Glomerular visceral epithelial cell (primary cell): Measurements from ENCODE around the gene PPP1R1C.

Source experiments
- DNase-seq: peaks from one replicate; pipeline ENCODE4 v3.0.0-alpha.2; 2016; ENCODE audit errors: extremely low spot score

The PPP1R1C gene

DNA sequence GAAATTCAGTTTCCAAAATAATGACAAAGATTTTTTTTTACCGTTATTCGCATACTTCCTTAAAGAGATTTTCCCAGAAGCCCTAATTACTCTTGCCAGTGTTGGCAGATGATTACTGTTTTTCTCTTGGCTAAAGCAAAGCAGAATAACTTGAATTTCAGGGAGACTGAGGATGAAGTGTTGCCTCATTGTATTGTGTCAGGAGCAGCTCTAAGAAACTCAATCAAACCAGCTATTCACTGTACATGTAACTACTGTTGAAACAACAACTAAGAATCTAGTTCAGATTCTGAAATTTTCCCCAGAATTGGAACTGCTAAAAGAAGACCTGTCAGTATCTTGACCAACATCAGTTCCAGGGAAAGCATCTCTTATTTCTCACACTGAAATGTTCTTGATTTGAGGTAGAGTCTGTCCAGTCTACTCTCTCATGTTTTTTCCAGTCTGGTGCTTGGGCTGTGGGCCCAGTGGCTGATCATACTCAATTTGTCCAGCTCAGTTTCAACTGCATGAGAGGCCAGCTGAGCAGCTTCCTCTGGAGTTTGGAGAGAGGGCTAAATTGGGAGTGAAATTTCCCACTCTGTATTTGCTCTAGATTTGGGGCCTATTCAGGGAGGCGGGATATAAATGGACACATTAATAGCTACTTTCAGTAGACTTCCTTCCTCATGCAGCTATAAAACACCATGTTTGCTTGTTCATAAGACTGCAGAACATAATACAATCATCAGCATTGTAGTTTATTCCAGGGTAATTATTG lies 78.5 kb downstream of the PPP1R1C start:
- DNase-seq = no peak

DNA sequence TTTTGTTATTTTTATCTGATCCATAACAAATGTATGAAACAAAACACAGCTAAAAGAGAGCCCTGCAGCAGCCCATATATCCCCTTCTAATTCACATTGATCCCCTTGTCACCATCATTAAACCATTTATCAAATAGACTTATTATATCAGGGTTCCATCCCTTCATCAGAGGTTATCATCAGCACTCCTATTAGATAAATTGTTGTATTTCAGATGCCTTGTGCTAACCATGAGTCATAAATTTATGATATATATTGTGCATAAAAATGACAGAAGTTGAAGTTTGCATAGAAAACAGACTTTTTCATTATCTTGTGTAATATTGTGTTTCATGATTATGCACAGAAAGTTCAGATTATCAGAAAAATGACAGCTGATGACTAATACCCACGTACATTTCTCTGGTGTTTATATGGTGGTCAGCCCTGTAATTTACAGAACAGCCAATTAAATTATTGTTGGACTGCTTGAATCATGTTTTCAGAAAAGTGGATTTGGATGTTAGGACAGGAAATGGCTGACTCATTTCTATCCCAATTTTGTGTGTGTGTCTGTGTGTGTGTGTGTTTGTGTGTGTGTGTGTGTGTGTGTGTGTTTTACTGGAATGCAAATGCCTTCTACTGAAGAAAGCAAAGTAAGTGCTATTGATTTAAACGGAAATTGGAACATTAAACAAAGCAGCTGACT lies 80.9 kb downstream of the PPP1R1C start:
- peak; percentile 31 for DNase-seq

DNA sequence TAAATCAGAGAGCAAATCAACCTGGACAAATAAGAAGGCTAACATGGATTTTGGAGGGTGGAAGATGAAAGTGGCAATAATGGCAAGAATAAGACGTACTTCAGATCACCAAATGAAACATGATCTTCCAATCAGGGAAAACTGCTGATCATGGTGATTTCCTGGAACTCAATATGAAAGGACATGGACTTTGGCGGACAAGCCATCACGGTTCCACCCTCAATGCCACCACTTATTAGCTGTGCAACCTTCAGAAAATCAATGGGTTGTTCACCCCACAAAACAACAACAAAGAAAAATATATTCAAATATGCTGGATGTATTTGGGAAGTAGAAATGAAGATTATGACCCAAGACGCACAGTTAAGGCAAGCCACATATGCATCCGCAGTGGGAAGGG lies 81.7 kb downstream of the PPP1R1C start:
- DNase-seq = no peak

DNA sequence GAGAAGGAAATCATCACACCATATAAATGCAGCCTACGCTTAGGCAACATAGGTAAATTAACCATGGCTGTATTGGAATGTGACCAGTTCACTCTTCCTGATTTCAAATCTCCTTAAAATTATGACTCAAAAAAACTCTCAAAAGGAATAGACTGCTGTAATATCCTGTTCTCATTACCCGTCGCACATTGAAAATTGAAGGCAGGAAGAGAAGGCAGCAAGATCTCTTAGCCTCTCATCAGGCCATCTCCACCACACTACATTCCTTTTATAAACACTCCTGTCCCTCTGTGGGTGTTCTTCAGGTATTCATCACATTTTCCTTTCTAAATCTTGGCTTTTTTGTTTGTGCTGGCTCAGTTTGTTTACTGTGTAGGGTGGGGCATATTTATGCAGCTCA lies 83.2 kb downstream of the PPP1R1C start:
- no peak for DNase-seq

DNA sequence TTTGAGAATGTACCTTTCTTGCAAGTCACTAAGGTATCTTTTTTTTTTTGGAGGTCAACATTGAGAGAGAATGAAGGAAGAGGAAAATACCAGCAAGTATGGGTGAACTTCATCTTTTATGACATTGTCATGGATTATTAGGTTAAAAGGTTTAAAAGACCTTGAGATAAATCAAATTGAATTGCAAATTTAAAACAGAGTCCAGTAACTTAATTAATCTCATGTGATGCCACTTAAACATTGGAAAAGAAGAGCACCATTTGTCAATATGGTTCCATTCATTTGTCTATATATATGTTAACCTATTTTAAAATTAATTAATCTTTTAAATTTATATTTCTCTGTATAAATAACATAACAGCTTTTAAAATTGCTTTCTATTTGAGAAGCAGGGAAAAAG lies 83.8 kb downstream of the PPP1R1C start:
- no peak for DNase-seq

DNA sequence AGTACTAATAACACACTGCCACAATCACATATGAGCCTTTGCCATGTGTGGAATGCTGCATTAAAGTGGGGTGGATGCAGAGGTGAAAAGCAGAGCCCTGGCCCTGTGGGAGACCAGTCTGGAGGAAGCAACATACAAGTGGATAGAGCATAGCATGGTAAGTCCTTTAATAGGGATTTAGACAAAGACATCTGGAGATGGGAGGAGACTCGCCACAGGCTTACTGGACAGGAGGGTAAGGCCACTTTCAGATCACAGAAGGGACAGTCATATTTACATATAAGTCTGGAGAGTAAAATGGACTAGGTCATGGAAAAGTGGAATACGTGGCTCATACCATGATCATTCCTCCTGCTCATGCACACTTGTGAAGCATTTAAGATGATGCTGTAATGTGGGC lies 84.3 kb downstream of the PPP1R1C start:
- no peak for DNase-seq

DNA sequence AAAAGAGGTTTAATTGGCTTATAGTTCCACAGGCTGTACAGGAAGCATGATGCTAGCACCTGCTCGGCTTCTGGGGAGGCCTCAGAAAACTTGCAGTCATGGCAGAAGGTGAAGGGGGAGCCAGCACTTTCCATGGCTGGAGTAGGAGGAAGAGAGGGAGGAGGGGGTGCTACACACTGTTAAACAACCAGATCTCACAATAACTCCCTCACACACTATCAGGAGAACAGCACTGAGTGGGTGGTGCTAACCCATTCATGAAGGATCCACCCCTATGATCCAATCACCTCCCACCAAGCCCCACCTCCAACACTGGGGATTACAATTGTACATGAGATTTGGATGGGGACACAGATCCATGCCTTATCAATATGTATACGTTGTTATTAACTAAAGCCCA lies 85.1 kb downstream of the PPP1R1C start:
- no peak for DNase-seq

DNA sequence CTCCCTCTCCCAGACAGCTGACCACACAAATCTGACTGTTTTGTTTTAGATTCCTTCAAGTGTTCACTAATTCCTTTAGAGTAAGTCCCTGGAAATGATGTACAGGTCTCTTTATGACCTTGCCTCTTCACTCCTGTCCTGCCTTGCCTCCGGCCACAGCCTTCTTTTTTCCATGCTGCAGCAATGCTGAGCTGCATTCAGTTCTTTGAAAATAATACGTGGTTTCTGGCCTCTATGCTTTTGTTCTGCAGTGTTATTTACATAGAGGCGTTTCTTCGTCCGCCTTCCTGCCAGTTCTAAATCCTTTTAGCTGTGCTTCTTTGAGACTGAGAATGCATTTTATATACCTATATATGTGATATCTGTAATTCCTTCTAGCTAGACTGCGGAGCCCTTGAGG lies 87.2 kb downstream of the PPP1R1C start:
- DNase-seq = no peak

DNA sequence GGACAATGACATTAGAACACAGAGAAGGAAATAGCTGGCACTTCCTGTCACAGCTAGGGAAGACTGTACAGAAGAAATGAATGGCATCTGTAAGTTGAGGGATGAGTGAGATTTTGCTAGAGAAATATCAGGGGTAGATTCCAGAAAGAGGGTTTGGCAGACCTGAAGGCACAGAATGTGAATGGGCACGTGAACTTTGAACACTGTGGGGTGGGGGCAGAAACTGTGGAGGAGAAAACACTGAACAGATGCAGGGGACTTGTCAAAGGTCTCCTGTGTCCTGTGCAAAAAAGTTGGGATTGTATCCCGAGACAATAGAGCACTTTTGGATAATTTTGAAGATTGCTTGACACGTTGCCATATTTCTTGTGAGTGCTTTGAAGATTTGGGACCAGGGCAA lies 88.0 kb downstream of the PPP1R1C start:
- no peak for DNase-seq

DNA sequence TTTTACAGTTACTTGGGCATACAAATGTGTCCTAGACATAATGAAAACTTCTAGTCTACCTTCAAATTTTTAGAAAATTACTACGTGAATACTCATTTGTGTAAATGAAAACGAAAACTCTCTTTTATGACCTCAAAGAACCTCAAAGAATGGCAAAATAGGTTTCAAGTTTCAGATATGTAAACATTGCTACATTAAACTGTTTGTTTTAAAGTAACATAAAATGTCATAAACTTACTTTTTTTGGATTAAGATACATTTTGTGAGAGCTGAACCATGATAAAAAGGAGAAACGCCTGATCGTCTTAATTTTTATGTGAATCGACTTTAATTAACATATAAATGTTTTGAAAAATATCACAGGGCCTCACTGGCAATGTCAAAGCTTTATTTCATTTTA lies 91.4 kb downstream of the PPP1R1C start:
- DNase-seq = no peak

DNA sequence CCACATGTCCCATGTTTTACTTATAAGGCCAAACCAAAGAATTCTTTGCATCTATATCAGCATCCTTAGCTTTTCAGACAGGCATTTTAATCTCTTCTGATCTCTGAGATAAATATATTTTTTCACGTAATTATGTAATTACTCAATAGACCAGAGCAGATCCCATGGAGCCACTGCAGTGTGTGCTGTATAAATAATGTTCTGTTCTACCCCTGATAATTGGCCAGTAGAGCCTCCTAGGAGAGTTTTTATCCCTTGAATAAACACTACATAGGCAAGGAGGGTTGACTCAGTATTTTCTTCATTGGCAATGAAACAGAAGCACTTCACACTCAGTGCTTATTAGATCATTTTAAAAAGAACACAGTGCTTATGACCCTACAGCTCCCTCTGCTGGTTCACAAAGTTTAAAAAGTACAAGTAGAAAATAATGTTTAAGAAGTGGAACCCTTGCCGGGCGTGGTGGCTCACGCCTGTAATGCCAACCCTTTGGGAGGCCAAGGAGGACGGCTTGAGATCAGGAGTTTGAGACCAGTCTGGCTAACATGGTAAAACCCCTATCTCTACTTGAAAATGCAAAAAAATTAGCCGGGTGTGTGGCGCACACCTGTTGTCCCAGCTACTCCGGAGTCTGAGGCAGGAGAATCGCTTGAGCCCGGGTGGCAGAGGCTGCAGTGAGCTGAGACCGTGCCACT lies 91.9 kb downstream of the PPP1R1C start:
- DNase-seq = peak; percentile 81

DNA sequence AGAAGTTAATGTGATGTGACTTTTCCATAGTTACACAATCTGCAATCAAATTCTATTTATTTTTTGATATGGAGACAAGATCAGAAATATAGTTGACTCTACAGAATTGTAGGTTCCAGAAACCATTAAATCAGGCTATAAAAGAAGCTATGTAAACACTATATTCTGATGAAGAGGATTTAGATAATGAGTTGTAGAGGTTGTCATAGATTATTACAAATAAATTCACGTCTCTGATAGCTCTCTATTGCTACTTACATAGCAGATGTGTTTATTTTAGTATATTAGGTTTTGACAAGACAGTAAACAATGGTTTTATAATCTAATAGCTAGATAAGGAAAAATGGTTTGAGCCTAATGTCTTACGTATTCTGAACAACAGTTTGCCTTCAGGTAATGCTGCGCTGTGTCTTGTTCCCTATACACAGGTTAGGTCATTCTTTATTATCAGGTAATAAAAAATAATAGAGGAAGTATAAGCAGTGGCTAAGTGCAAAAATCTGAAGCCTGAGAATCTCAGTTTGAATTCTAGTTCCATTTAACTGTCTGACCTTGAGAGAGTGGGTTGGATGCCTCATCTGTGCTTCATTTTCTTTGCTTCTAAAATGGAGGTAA lies 93.4 kb downstream of the PPP1R1C start:
- no peak for DNase-seq

DNA sequence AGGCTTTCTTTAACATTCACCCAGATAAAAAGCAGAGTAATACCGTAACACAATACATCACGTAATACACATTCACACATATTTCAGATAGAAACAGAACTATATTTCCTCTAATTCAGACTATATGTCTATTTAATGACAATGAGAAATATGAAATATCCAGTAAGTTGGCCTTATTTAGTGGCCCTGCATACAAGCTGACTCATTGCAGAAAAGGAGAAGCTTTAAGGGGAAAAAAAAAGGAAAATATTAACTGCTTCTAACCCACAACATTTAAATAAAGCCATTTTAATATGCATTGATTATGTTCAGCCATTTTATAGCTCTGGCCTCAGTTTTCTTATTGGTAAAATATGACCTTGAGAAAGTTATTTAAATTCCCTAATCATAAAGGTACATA lies 94.8 kb downstream of the PPP1R1C start:
- no peak for DNase-seq

DNA sequence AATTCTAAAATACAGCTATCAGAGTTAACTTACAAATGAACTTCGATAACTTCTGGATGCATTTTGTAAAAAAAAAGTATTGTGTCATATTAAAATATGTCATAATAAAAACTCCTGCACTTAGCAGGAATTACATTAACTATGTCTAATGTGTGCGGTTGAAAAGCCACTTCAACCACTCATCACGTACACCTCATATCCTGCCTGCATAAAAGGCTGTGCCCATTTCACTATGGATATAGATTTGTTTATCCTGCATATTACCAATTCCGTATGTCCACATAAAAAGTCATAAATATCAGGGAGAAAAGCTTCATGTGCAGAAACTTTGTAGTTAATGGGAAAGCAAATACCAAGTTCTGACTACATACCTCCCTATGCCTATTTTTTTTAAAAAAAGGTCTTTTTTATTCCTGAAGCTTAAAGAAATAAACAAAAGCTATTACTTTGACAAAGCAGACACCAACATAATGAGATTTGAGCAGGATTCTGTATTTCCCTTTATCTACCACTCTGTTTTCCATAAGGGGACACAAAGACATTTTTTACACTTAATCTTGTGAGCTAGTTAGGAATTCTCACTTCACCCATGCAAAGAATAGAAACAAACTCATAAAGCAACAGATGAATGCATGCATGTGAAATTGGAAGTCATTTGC lies 96.1 kb downstream of the PPP1R1C start:
- no peak for DNase-seq

DNA sequence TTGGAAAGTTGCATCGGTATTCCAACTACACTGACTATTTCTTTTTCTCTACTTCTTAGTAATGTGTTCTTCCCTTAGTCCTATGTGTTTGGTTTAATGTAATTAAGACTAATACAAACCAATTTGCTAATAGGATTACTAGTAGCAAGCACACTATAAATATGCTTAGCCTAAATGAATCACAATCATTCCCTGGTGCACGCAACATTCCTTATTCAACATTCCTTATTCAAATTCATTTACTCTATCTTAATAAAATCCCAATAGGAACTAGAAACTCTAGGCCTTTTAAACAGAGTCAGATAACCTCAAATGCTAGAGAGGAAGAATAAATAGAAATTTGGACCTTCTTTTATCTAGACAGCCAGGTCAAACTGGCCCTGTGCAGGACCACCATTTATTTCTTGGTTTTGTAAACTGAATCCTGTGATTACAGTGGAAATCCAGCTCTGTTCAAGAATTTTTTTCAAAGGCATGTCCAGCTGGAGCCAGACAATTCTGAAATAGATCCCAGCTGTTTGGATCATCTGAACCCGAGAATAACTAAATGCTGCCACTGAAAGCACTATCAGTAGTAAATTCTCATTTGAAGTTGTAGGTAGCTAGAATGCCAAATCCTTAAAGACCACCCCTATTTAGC lies 103.1 kb downstream of the PPP1R1C start:
- no peak for DNase-seq

DNA sequence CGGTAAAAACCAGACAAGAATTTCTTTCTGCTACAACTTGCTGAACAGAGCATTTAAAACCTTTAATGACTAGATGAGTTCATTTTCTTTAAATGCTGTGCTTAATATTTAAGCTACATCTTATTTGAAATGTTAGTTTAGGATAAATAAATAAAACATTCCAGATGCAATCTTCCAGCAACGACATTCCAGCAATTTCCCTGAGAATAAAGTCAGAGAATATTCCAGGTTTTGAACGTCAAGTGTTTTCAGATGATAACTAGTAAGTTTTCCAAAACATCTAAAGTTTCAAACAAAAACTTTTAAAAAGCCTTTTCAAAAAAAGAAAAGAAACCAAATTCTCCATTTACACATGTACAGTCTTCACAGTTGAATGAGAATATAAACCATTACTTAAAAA lies 104.8 kb downstream of the PPP1R1C start:
- no peak for DNase-seq

DNA sequence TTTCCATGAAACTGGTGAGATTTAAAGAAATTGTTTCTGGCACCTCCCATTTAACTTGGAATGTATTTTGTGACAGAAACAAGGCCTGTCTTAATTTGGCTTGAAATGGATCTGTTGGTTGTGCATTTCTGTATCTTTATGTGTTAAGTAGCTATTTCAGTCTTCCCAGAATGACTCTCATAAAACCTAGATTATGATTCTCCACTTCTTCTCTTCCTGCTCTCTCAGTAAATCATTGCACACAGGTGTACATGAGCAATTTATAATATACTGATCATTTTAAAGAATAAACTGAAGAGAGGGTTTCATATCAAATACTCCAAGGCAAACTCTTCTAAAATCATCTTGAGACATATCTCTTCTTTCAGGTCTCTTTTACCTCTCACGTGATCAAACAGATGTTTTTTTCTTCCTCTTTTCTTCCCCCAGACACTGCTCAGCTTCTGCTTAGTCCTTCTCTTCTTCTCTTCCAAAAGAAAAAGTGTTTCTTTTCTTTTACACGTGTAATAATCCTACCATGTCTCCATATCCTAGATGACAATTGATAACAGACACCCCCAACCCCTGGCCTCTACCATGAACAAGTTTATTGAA lies 112.0 kb downstream of the PPP1R1C start:
- no peak for DNase-seq

DNA sequence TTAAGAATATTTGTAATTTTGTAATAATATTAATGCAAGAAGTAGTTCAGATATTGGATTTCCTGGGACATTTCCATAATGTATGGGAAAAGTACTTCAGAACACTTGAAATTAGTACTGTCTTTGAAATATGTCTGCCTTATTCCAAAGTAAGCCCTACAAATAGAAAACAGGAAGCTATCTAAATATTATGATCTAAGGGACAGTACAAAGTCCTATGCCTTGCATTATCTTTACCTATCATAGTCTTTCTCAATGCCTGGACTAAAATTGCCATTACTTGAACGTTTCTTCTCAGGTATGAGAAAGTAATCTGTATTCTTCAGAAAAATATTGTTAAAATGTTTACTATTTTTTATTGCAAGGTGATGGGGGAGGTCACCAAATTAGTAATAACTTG lies 113.0 kb downstream of the PPP1R1C start:
- DNase-seq = no peak

DNA sequence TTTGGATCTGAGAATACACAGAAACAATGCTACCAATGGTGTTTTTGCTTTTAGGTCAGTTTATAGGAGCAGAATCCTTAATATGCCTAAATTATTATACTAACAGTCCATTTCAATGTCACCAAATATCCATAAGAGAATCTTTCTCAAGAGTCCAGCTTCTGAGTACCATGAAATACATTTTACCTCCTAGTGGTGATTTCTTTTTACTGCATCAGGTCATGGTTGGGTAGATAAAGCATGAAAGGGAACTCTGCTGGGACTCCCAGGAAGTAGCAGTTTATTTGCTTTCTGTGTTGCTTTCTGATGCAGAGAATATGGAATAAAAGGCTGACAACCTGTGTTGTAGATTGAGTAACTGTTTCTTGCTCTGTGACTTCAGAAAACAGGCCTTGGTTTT lies 115.6 kb downstream of the PPP1R1C start:
- no peak for DNase-seq

DNA sequence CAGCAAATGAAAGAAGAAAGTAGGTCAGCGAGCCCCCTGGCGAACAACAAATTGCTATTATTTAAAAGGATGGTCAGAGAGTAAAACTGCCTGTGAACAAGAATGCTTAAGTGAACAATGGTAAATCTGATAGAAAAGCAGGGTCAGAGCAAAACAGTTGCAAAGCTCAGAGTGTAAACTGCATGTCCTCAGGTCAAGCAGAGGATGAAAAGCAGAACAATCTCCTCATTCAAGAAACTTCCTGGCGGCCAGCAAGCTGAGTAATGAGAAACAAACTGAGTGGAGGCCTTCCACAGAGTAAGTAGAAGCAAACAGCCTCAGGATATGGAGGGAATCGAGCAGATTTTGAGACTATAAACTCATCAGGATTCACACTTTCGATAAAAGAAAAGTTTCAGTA lies 117.9 kb downstream of the PPP1R1C start:
- no peak for DNase-seq

DNA sequence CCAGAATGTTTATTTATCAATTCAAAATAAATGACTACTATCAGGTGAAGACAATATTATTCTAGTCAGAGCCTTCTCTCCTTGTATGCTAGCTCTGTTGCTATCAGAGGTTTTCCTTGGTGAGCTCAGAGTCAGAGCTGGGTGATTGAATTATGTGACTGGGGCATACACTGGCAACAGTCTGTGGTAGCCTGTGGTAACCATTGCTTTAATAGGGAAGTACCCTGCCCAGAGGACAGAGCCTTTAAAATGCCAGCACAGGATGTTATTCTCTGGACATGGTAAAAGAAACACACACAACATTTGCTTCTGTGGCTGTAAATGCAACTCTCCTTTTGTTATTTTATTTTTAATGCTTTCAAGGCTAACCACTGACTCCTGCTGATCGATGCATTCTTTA lies 124.7 kb downstream of the PPP1R1C start:
- DNase-seq = no peak
